Activated CD8-positive, alpha-beta memory T cell treated with anti-CD3 and anti-CD28 coated beads for 24 hours (primary cell): Measurements from ENCODE around the gene COMT.

Source experiments
- DNase-seq: peaks from one replicate; pipeline ENCODE4 v3.0.0-alpha.2; 2020

The COMT gene

GRCh38 chr22:19984201-19984753, 42.7 kb downstream of the COMT start:
- no peak for DNase-seq

- no peak for DNase-seq
Observed at GRCh38 chr22:19984851-19985811, 43.6 kb downstream of the COMT start.

GRCh38 chr22:19986011-19986409, 44.4 kb downstream of the COMT start:
- DNase-seq: no peak

GRCh38 chr22:19986410-19987341, 45.1 kb downstream of the COMT start:
- peak; percentile 86 for DNase-seq

GRCh38 chr22:19987394-19988306, 46.1 kb downstream of the COMT start:
- no peak for DNase-seq

GRCh38 chr22:19988331-19988808, 46.8 kb downstream of the COMT start:
- no peak for DNase-seq

GRCh38 chr22:19988965-19989724, 47.6 kb downstream of the COMT start:
- DNase-seq: no peak

GRCh38 chr22:19989725-19990067, 48.1 kb downstream of the COMT start:
- DNase-seq: no peak

- no peak for DNase-seq
Observed at GRCh38 chr22:19990188-19990587, 48.6 kb downstream of the COMT start.

GRCh38 chr22:19990609-19991394, 49.2 kb downstream of the COMT start:
- no peak for DNase-seq

- DNase-seq: no peak
Observed at GRCh38 chr22:19991395-19991644, 49.7 kb downstream of the COMT start.

- DNase-seq: no peak
Observed at GRCh38 chr22:19991645-19992451, 50.3 kb downstream of the COMT start.

- DNase-seq: no peak
Observed at GRCh38 chr22:19992481-19992911, 50.9 kb downstream of the COMT start.

- no peak for DNase-seq
Observed at GRCh38 chr22:19992921-19993355, 51.4 kb downstream of the COMT start.

- DNase-seq: no peak
Observed at GRCh38 chr22:19993926-19994325, 52.4 kb downstream of the COMT start.

- no peak for DNase-seq
Observed at GRCh38 chr22:19994851-19995610, 53.5 kb downstream of the COMT start.

GRCh38 chr22:19995611-19996339, 54.2 kb downstream of the COMT start:
- DNase-seq: no peak

GRCh38 chr22:19996694-19997384, 55.3 kb downstream of the COMT start:
- DNase-seq: no peak
